HepG2 (cell line): ENCODE data around the gene NAT14.

Experiments used
- CHD2 ChIP-seq: IDR thresholded peaks from 2 replicates; pipeline ENCODE4 v1.6.1; 2011; ENCODE audit warnings: low read depth, low read length, improper control_type of control experiment
- EZH2 ChIP-seq: conservative IDR thresholded peaks from 2 replicates; pipeline ENCODE4 v1.6.1; 2012; ENCODE audit warnings: mild to moderate bottlenecking, low read depth, low read length, moderate library complexity
- HCFC1 ChIP-seq: fragments of 150-350 bp; IDR thresholded peaks from 2 replicates; pipeline ENCODE4 v1.6.1; 2014; ENCODE audit warnings: low read depth, low read length
- MAFK ChIP-seq, 2 experiments: IDR thresholded peaks in 1 of 2; conservative IDR thresholded peaks in 1 of 2; 2 replicates each; pipeline ENCODE4 v1.6.1; 2011; ENCODE audit warnings: improper control_type of control experiment in 2 of 2, low read length in 2 of 2
- MED1 ChIP-seq: sonication (generic); formaldehyde crosslinking; IDR thresholded peaks from 2 replicates; pipeline ENCODE4 v1.4.0; 2020; ENCODE audit warnings: missing genetic modification reagents
- POLR2A ChIP-seq, 2 experiments: IDR thresholded peaks; 2 replicates each; pipeline ENCODE4 v1.6.1; 2011; ENCODE audit warnings: low read depth in 2 of 2, low read length in 2 of 2, mild to moderate bottlenecking in 1 of 2, moderate library complexity in 1 of 2; ENCODE audit not compliant: insufficient read depth in 1 of 2
- POLR2AphosphoS5 ChIP-seq: IDR thresholded peaks from 2 replicates; pipeline ENCODE4 v1.6.1; 2012; ENCODE audit warnings: low read depth, low read length
- SMYD3 ChIP-seq: sonication (generic); formaldehyde crosslinking; IDR thresholded peaks from 2 replicates; pipeline ENCODE4 v1.8.1; 2023; ENCODE audit warnings: mild to moderate bottlenecking, missing genetic modification reagents
- YY1 ChIP-seq: IDR thresholded peaks from 2 replicates; pipeline ENCODE4 v1.6.1; 2011; ENCODE audit warnings: low read length, low read depth, moderate library complexity, mild to moderate bottlenecking; ENCODE audit not compliant: insufficient read depth, insufficient replicate concordance
- ZNF747 ChIP-seq: sonication (generic); formaldehyde crosslinking; IDR thresholded peaks from 2 replicates; pipeline ENCODE4 v1.8.1; 2023; ENCODE audit warnings: missing genetic modification reagents, mild to moderate bottlenecking, borderline replicate concordance
- TF ChIP-seq, protein P1 (sequence below): sonication (generic); formaldehyde crosslinking; conservative IDR thresholded peaks from 2 replicates; pipeline ENCODE4 v1.4.0; 2020; ENCODE audit warnings: missing genetic modification reagents
- TF ChIP-seq, protein P2 (sequence below): sonication (generic); formaldehyde crosslinking; IDR thresholded peaks from 2 replicates; pipeline ENCODE4 v1.4.0; 2020; ENCODE audit warnings: missing genetic modification reagents
- TF ChIP-seq, protein P3 (sequence below): sonication (generic); formaldehyde crosslinking; IDR thresholded peaks from 2 replicates; pipeline ENCODE4 v1.4.0; 2020; ENCODE audit warnings: missing genetic modification reagents, borderline replicate concordance

DNA sequence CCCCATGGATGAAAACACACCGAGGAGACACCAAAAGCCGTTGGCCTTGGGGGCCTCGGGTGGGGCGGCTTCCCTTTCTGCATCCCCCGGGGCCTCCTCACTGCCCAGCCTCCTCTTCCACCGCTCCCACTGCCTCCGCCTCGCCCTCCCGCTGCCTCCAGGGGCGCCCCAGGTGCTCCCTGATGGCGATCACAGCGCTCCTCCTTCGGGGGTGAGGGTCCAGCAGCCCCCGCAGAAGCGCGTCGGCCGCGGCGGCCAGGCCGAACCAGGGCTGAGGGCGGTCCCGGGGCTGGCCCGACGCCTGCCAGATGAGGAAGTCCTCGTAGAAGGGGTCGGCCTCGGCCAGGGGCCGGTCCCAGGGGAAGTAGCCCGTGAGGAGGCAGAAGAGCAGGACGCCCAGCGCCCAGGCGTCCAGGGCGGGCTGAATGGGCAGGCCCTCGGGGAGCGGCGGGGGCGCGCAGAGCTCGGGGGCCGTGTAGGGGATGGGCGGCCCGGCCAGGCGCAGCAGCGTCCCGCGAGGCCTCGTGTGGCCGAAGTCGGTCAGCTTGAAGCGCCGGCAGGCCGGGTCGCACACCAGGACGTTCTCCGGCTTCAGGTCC lies 44.7 kb downstream of the NAT14 start:
- TF ChIP-seq, protein P1, sequence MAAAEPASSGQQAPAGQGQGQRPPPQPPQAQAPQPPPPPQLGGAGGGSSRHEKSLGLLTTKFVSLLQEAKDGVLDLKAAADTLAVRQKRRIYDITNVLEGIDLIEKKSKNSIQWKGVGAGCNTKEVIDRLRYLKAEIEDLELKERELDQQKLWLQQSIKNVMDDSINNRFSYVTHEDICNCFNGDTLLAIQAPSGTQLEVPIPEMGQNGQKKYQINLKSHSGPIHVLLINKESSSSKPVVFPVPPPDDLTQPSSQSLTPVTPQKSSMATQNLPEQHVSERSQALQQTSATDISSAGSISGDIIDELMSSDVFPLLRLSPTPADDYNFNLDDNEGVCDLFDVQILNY, result no peak
- TF ChIP-seq POLR2AphosphoS5 (no peak), SMYD3 (CRISPR knock-in tag) (no peak), YY1 (no peak), EZH2 (no peak), CHD2 (no peak), HCFC1 (no peak), MAFK (conservative IDR thresholded peaks at IDR 0.05 in 1 of 2, IDR thresholded peaks at IDR 0.05 in 1 of 2; ENCODE audit: low read length in 2 of 2) (no peak), MED1 (CRISPR knock-in tag) (no peak), POLR2A (IDR thresholded peaks at IDR 0.05; ENCODE audit: insufficient read depth in 1 of 2, low read depth in 2 of 2, low read length in 2 of 2) (no peak), ZNF747 (CRISPR knock-in tag) (no peak)
- TF ChIP-seq, protein P2, sequence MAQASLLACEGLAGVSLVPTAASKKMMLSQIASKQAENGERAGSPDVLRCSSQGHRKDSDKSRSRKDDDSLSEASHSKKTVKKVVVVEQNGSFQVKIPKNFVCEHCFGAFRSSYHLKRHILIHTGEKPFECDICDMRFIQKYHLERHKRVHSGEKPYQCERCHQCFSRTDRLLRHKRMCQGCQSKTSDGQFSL (CRISPR knock-in tag), result no peak
- TF ChIP-seq, protein P3, sequence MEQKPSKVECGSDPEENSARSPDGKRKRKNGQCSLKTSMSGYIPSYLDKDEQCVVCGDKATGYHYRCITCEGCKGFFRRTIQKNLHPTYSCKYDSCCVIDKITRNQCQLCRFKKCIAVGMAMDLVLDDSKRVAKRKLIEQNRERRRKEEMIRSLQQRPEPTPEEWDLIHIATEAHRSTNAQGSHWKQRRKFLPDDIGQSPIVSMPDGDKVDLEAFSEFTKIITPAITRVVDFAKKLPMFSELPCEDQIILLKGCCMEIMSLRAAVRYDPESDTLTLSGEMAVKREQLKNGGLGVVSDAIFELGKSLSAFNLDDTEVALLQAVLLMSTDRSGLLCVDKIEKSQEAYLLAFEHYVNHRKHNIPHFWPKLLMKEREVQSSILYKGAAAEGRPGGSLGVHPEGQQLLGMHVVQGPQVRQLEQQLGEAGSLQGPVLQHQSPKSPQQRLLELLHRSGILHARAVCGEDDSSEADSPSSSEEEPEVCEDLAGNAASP (CRISPR knock-in tag), result no peak
